H54 (cell line): ENCODE measurements around the gene CLDN6.

Experiments
- DNase-seq: peaks from one replicate; pipeline ENCODE4 v3.0.0; 2011; ENCODE audit warnings: low spot score, mixed read lengths; ENCODE audit not compliant: insufficient read length
- FAIRE-seq: peaks from 3 replicates; lab custom pipeline; 2011; peaks lifted over from hg19 to GRCh38; lab: Jason Lieb, UNC
- POLR2A ChIP-seq: IDR thresholded peaks from 2 replicates; pipeline ENCODE4 v1.6.1; 2011; ENCODE audit warnings: low read depth, mild to moderate bottlenecking, low read length

CLDN6 gene

GRCh38 chr16:3045758-3046640 is 28.0 kb upstream of the CLDN6 start, which contains the start of gene MMP25:
TSS of gene MMP25 (plus strand) at chr16:3046561. CDS start at chr16:3046918, 357 bp downstream.
- no peak for FAIRE-seq
- TF ChIP-seq POLR2A = no peak
- no peak for DNase-seq

GRCh38 chr16:3044708-3045107 is 26.7 kb upstream of the CLDN6 start:
- FAIRE-seq (no peak), DNase-seq (no peak)
- TF ChIP-seq POLR2A = no peak

GRCh38 chr16:3042376-3042775 is 24.4 kb upstream of the CLDN6 start:
- DNase-seq (no peak), FAIRE-seq (no peak)
- no peak for TF ChIP-seq POLR2A

- FAIRE-seq = no peak
Observed at GRCh38 chr16:3038896-3039295, 20.9 kb upstream of the CLDN6 start.

GRCh38 chr16:3038256-3038655 is 20.3 kb upstream of the CLDN6 start:
- DNase-seq = no peak
- TF ChIP-seq POLR2A = no peak
- no peak for FAIRE-seq

More at GRCh38 chr16:3038896-3039295, 20.9 kb upstream of the CLDN6 start:
- TF ChIP-seq POLR2A = no peak
- DNase-seq = no peak

- TF ChIP-seq POLR2A = no peak
- DNase-seq (no peak), FAIRE-seq (no peak)
Observed at GRCh38 chr16:3036726-3037315, 18.8 kb upstream of the CLDN6 start, which contains the start of gene BICDL2. TSS of gene BICDL2 (minus strand) at chr16:3036944. CDS start at chr16:3035496, 1,448 bp downstream.

GRCh38 chr16:3035972-3036725 is 18.2 kb upstream of the CLDN6 start:
- DNase-seq = no peak
- no peak for FAIRE-seq
- TF ChIP-seq POLR2A = no peak

- no peak for TF ChIP-seq POLR2A
- DNase-seq (no peak), FAIRE-seq (no peak)
Observed at GRCh38 chr16:3035289-3035971, 17.4 kb upstream of the CLDN6 start.

GRCh38 chr16:3032624-3033023 is 14.6 kb upstream of the CLDN6 start:
- DNase-seq (no peak), FAIRE-seq (no peak)
- no peak for TF ChIP-seq POLR2A

GRCh38 chr16:3030222-3031212 is 12.5 kb upstream of the CLDN6 start:
- no peak for TF ChIP-seq POLR2A
- FAIRE-seq (no peak), DNase-seq (no peak)

- no peak for TF ChIP-seq POLR2A
- no peak for FAIRE-seq
- DNase-seq = no peak
Observed at GRCh38 chr16:3029491-3030221, 11.7 kb upstream of the CLDN6 start.

GRCh38 chr16:3028716-3029319 is 10.8 kb upstream of the CLDN6 start:
- no peak for TF ChIP-seq POLR2A
- DNase-seq (no peak), FAIRE-seq (no peak)
